Islet of Langerhans (tissue), 1 donor: ENCODE data around the gene UCP3.

Experiments used
- FAIRE-seq: peaks from one replicate; lab custom pipeline; 2011; peaks lifted over from hg19 to GRCh38; lab: Jason Lieb, UNC

Gene UCP3, protein sequence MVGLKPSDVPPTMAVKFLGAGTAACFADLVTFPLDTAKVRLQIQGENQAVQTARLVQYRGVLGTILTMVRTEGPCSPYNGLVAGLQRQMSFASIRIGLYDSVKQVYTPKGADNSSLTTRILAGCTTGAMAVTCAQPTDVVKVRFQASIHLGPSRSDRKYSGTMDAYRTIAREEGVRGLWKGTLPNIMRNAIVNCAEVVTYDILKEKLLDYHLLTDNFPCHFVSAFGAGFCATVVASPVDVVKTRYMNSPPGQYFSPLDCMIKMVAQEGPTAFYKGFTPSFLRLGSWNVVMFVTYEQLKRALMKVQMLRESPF

GRCh38 chr11:74008373-74009229 is at the start of gene UCP3:
TSS of gene UCP3 (minus strand) at chr11:74009085. CDS start at chr11:74007042, 2,043 bp downstream.
- no peak for FAIRE-seq

GRCh38 chr11:74057249-74058151 is 48.6 kb upstream of the UCP3 start:
- FAIRE-seq = no peak

GRCh38 chr11:74055938-74056337 is 47.1 kb upstream of the UCP3 start:
- FAIRE-seq = no peak

DNA sequence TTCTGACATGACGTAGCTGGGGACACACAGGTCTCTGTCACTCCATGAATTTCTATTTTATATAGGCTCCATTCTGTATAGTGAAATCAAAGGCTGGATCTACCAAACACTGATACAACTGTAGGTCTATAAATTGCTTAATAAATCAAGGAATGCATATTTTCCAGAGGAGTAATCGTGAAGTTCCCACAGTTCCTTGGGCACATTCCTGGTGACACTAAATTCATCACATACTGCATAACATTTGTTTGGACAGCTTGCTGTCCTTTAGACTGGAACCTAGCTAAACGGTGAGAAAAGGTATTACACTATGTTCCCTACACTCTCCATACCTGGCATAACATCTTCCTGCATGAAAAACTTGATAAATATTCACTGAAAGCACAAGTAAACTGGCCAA is 41.6 kb upstream of the UCP3 start:
- FAIRE-seq = no peak

DNA sequence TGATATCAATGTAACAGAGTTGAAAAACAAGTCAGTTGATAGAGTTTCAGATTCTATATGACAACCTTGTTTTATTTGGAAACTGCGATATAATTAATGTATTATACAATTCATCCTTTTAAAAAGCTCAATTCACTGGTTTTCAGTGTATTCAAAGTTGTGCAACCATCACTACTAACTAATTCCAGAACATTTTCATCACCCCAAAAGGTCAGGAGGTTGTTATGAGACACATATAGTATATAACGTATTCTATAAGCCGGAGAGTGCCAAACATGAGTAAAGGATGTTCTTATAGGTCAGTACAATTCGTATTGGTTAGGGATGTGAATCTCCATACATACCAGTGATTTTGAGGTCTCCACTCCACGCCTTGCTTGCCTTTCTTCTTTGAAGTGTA is 40.1 kb upstream of the UCP3 start:
- FAIRE-seq = no peak

GRCh38 chr11:74044538-74044937 is 35.7 kb upstream of the UCP3 start:
- no peak for FAIRE-seq

GRCh38 chr11:74043450-74043849 is 34.6 kb upstream of the UCP3 start:
- no peak for FAIRE-seq

- FAIRE-seq = no peak
Observed at GRCh38 chr11:74037309-74037708, 28.4 kb upstream of the UCP3 start.

DNA sequence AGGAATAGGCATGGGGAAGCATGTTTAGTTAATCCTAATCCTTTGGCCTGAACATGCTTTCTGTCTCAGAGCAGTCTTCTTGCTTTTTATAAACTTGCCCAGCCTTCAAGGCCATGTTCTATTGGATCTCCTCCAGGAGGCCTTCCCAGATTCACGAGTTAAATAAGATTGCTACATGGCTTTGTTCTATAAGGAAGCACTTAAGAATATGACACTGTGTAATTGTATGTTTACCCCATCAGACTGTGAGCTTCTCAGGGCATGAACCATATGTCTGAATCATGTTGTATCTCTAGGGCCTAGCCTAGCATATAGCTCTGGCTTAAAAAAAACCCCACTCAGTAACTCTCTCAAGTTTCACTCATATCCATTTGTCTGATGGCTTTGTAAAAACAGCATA is 26.4 kb upstream of the UCP3 start:
- FAIRE-seq = no peak

DNA sequence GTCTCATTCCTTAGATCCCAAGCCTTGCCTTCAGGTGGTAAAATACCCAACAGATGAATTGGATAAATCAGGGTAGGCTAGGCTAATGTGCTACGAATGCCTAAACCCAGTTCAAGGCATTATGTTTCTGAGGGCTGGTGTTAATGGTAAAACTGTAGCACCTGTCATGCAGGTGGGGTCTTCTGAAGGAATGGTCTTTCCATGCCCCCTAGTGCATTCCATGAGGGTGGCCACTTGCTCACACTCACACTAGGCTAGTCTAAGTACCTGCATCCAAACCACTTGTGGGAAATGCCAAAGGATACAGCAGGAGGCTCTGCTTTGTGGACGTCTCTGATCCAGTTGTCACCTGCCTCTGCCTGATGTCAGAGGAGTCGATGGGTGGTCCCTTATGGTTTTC is 24.2 kb upstream of the UCP3 start:
- FAIRE-seq = no peak

DNA sequence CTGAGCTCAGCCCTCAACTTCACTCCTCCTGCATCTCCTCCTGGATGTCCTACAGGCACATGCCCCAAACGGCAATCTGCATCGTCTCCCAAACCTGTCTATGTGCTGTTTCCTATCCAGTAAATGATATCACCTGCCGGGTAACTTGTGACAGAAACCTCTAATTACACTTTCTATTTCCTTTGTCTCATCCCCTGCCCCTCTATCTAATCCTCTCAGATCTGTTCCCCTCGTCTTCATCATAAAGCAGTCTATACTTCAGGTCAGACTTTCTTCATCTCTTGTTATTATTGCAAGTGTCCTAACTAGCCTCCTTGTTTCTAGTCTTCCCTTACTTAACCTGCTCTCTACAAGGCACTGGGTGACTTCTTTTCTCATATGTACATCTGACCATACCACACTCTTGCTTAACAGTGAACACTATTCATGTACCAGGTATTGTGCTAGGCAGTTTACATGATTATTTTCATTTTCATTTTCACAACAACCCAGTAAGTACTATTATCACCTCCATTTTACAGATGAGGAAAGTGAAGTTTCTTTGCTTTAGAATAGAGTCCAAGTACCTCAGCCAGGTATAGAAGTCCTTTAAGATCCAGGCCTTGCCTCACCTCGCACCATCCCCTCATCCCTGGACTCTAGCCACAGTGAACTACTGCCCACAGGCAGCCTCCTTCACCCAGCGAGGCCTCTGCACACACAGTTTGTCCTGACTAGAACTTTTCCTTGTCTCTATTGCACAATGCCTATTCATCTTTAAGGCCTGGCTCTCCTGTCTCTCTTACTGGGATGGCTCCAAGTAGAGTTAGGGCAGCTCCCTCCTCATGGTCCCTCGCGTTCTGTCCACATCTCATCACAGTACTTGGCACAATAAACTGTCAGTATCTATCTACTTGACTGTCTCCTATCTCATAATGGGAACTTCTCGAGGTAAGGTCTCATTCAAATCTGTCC is 22.1 kb upstream of the UCP3 start:
- no peak for FAIRE-seq

DNA sequence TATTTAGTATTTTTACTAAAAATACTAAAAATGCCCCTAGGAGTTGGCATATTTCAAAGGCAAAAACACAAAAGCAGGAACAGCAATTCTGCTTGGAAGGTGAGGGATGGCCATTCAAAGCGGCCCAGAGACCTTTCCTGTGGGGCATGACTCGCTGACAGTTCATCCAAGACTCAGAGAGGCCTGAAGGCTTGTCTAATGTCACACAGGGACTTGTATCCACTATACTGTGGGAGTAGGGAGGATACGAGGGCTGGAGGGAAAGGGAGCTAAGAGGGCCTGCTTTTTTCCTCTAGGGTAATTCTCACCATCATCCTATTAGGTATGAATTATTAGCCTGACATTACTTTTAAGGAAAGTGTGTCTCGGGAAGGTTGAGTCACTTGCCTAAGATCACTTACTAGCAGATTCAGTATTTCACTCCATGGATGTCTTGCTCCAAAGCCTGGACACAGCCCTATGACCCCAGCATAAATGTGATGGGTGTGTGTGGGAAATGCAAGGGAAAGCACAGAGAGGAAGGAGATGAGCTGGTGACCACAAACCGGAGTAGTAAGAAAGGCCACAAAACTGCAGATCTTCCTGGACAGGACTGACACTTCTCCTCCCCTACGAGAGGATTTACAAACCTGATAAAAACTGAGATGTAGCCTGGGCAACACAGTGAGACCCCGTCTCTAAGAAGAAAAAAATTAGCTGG is 16.7 kb upstream of the UCP3 start:
- no peak for FAIRE-seq

GRCh38 chr11:74024261-74025029 is 15.6 kb upstream of the UCP3 start:
- no peak for FAIRE-seq

- FAIRE-seq = no peak
Observed at GRCh38 chr11:74023276-74023675, 14.4 kb upstream of the UCP3 start.

DNA sequence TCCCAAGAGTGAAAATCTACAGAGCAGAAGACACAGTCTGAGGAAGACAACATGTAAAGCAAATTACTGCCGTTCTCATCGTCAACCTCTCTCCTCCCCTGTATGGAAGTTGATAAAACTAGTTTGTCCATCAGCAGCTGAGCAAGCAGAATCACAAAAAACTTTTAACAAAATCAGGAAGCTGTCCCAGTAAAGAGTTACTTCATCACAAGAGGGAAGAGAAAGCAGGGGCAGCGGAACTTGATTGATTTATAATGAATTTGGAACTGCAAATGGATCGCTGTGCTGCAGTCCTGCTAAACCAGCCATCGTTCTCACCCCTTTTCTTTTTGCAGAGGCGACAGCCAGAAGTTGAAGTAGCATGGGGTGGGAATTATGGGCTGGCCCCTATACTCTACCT is 13.7 kb upstream of the UCP3 start:
- FAIRE-seq = no peak

- FAIRE-seq = no peak
Observed at GRCh38 chr11:74021998-74022397, 13.1 kb upstream of the UCP3 start.

GRCh38 chr11:74020539-74020938 is 11.7 kb upstream of the UCP3 start:
- FAIRE-seq = no peak

DNA sequence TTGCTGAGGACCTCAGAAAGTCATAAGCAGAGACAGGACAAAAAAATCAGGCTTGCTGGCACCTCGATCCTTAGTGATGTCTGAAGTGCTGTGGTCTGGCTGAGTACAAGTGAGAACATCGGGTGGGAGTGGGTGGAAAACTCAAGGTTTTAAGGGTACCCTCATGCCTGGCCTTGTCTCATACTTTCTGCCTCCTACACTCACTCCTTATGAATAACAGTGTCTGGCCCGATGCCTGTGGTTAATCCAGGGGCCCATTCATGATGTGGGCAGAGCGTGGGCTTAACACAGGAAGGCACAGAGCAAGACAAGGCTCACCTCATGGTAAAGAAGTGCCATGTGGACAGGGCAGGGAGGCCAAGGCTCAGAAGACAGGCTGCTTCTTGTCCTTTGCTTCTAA is 11.0 kb upstream of the UCP3 start:
- FAIRE-seq = no peak

DNA sequence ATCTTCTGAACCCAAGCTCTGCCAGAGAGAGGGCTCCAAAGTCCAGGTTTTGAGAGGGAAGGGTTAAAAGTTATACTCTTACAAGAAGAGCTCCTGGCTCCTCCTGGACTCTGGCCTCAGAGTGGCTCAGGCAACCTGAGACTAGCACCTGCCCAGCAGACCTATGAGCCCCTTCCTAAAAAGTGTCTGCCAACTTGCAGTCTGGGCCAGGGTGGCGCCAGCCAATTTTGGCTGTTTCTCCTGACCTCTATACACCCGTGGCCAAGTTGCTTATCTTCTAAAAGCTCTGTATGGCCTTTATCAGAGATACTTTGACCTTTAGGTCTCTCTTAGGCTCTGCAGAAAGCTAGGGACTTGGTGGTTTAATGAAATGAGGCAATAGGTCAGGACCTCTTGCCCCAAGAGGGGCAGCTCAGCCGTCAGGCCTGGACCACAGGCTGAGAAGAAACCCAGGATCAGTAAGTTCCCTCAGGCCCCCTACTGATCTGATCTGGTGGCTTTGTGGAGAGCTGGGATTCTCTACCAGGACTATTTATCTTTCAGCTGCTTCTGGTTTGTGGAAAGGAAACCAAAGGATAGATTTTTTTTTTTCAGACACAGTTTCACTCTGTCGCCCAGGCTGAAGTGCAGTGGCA is 10.3 kb upstream of the UCP3 start:
- FAIRE-seq = no peak
